GM18870 (cell line): Measurements from ENCODE around the gene PXN.

Source experiments
- ATAC-seq: cut with Tn5 transposase; IDR thresholded peaks from one replicate; pipeline ENCODE4 v1.9.1; 2021; ENCODE audit warnings: moderate library complexity; ENCODE audit not compliant: unreplicated experiment

Gene PXN

DNA sequence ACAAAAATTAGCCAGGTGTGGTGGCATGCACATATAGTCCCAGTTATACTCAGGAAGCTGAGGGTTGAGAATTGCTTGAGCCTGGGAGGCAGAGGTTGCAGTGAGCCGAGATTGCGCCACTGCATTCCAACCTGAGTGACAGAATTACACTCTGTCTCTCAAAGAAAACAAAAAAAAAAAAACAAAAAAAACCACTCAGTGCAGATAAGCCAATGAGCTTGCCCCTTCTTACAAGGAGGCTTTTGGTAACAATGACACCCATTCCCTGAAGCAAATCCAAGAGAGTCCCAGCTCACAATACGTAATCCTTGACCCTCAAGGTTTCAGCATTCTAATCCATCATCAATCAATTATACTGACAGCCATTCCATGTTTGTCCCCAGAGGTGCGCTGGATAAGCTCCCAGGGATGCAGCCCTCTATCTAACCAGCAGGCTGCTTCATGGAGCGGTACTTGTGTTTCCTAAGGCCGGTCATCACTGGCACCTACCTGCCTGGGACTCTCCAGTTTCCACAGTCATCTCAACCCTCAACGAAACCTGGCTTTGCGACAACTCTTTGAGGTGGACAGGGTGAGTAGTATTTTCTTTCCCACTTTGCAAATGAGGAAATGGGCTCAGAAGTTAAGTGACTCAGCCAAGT is 83.4 kb downstream of the PXN start:
- no peak for ATAC-seq

- no peak for ATAC-seq
Observed at GRCh38 chr12:120180975-120181374, 84.6 kb downstream of the PXN start.

DNA sequence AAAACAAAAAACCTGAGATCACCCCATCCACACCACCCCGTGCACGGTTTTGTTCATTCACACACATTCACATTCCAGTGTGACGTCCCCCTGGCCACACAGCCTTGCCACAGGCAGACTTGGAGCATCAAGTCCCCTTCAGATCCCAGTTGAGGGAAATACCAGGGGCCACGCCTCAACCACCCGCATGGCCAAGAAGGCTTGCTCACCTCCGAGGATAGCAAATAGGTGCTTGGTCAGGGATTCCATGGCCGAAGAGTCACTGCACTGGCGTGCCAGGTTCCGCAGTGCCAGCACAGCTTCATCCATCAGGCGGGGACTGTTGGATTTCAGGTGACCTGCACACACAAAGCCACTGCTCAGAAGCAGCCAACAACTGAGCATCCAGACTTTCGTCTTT is 90.0 kb downstream of the PXN start:
- ATAC-seq = no peak

- ATAC-seq = no peak
Observed at GRCh38 chr12:120175062-120175461, 90.5 kb downstream of the PXN start.

- ATAC-seq = no peak
Observed at GRCh38 chr12:120172053-120172452, 93.5 kb downstream of the PXN start.

GRCh38 chr12:120170631-120171030 is 94.9 kb downstream of the PXN start:
- ATAC-seq = no peak

GRCh38 chr12:120169946-120170345 is 95.6 kb downstream of the PXN start:
- no peak for ATAC-seq

GRCh38 chr12:120168337-120168736 is 97.2 kb downstream of the PXN start:
- no peak for ATAC-seq

- ATAC-seq = no peak
Observed at GRCh38 chr12:120167529-120168095, 97.9 kb downstream of the PXN start.

GRCh38 chr12:120164293-120164692 is 101.2 kb downstream of the PXN start:
- ATAC-seq = no peak

DNA sequence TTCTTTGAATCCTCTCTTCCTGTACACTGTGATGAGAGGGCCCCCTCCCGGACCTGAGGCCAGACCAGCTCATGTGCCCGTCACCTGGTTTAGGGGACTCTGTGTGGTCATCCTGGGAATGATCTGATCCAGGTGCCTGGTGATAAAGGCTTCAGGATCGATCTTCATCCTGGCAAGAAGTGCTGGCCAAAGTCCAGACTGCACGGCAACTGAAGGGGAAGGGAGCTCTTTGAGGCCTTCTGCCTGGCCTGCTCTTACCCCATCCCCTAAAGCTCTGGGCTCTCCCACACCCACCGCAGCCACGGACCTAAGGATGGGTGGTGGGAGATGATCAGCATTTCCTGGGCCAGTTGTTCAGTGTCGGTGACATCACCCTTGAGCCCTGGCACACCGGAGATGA is 102.8 kb downstream of the PXN start:
- no peak for ATAC-seq

GRCh38 chr12:120161852-120162251 is 103.7 kb downstream of the PXN start:
- ATAC-seq = no peak
